KMS-11 (cell line): ENCODE measurements around the gene SCAMP5.

Experiments
- H2AFZ ChIP-seq: fragments of 200-600 bp; sonication (generic); 2 replicates; pipeline ENCODE4 v1.6.1; 2016; ENCODE audit warnings: antibody characterized with exemption, mixed run types, low read depth
- H3K27ac ChIP-seq: fragments of 200-600 bp; sonication (generic); 2 replicates; pipeline ENCODE4 v1.6.1; 2016; ENCODE audit warnings: mild to moderate bottlenecking, mixed run types
- H3K27me3 ChIP-seq: fragments of 200-600 bp; sonication (generic); 2 replicates; pipeline ENCODE4 v1.6.1; 2017; ENCODE audit warnings: mild to moderate bottlenecking, low read depth, mixed run types, moderate library complexity; ENCODE audit not compliant: insufficient read depth
- H3K36me3 ChIP-seq: fragments of 200-600 bp; sonication (generic); 2 replicates; pipeline ENCODE4 v1.6.1; 2017; ENCODE audit warnings: mild to moderate bottlenecking, mixed run types; ENCODE audit not compliant: insufficient read depth
- H3K4me1 ChIP-seq: fragments of 200-600 bp; sonication (generic); 2 replicates; pipeline ENCODE4 v1.6.1; 2016; ENCODE audit warnings: mild to moderate bottlenecking, low read depth, mixed run types; ENCODE audit not compliant: poor library complexity, severe bottlenecking
- H3K4me2 ChIP-seq: fragments of 200-600 bp; sonication (generic); 2 replicates; pipeline ENCODE4 v1.7.0; 2016; ENCODE audit warnings: mild to moderate bottlenecking, mixed run types
- H3K4me3 ChIP-seq: fragments of 200-600 bp; sonication (generic); IDR thresholded peaks from 2 replicates; pipeline ENCODE4 v1.6.1; 2017; ENCODE audit warnings: low read depth, low read length, mixed read lengths; ENCODE audit not compliant: insufficient read depth
- H3K79me2 ChIP-seq: fragments of 200-600 bp; sonication (generic); 2 replicates; pipeline ENCODE4 v1.6.1; 2016; ENCODE audit warnings: low read depth, mixed run types; ENCODE audit not compliant: insufficient read depth
- H3K9ac ChIP-seq: fragments of 200-600 bp; sonication (generic); 2 replicates; pipeline ENCODE4 v1.6.1; 2016; ENCODE audit warnings: mild to moderate bottlenecking, mixed run types
- H4K20me1 ChIP-seq: fragments of 200-600 bp; sonication (generic); 2 replicates; pipeline ENCODE4 v1.6.1; 2016; ENCODE audit warnings: mild to moderate bottlenecking, mixed run types; ENCODE audit not compliant: insufficient read depth
- TF ChIP-seq, protein P1 (sequence below): fragments of 200-600 bp; sonication (generic); conservative IDR thresholded peaks from 2 replicates; pipeline ENCODE4 v1.6.1; 2017; ENCODE audit warnings: low read depth, mild to moderate bottlenecking, antibody characterized with exemption, low read length, moderate library complexity, mixed read lengths

SCAMP5 gene

GRCh38 chr15:75001310-75001709, 5.9 kb downstream of the SCAMP5 start:
- Histone ChIP-seq H3K79me2 (no peaks in the 10 kb centered on the region), H4K20me1 (no peaks in the 10 kb centered on the region), H3K4me2 (no peak overlapping the region), H3K4me3 (no peak overlapping the region), H3K36me3 (no peaks in the 10 kb centered on the region), H3K27ac (no peak overlapping the region), H3K4me1 (peaks cover 18% of the 10 kb centered on the region), H3K27me3 (no peaks in the 10 kb centered on the region), H3K9ac (no peak overlapping the region), H2AFZ (no peak overlapping the region)
- TF ChIP-seq, protein P1, sequence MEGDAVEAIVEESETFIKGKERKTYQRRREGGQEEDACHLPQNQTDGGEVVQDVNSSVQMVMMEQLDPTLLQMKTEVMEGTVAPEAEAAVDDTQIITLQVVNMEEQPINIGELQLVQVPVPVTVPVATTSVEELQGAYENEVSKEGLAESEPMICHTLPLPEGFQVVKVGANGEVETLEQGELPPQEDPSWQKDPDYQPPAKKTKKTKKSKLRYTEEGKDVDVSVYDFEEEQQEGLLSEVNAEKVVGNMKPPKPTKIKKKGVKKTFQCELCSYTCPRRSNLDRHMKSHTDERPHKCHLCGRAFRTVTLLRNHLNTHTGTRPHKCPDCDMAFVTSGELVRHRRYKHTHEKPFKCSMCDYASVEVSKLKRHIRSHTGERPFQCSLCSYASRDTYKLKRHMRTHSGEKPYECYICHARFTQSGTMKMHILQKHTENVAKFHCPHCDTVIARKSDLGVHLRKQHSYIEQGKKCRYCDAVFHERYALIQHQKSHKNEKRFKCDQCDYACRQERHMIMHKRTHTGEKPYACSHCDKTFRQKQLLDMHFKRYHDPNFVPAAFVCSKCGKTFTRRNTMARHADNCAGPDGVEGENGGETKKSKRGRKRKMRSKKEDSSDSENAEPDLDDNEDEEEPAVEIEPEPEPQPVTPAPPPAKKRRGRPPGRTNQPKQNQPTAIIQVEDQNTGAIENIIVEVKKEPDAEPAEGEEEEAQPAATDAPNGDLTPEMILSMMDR = no peak

- TF ChIP-seq, protein P1 = no peak
- Histone ChIP-seq H3K4me3 (no peak overlapping the region), H3K27ac (no peak overlapping the region)
These were observed 7.0 kb downstream of the SCAMP5 start for GRCh38 chr15:75002398-75002797.

DNA sequence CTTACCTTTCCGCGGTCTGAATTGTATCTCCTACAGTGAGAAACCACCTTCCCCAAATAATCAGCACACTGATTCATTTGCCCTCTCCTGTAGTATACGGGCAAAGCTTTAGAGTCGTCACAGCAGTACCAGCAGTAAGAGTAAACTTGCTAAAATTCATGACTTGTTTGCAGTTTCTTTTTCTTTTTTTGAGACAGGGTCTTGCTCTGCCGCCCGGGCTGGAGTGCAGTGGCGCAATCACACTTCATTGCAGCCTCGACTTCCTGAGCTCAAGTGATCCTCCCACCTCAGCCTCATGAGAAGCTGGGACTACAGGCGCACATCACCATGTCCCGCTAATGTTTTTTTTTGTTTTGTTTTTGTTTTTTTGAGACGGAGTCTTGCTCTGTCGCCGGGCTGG, 11.9 kb downstream of the SCAMP5 start:
- H3K79me2 ChIP-seq = no peaks in the 10 kb centered on the region
- H3K27me3 ChIP-seq = no peaks in the 10 kb centered on the region
- peaks cover 52% of the 10 kb centered on the region for H3K4me1 ChIP-seq
- no peak overlapping the region for H2AFZ ChIP-seq
- no peaks in the 10 kb centered on the region for H4K20me1 ChIP-seq
- peak overlapping the region; percentile 78; the same call in 1 of the 2 replicates for H3K27ac ChIP-seq
- no peaks in the 10 kb centered on the region for H3K36me3 ChIP-seq
- TF ChIP-seq, protein P1 = no peak
- H3K4me2 ChIP-seq = no peak overlapping the region; the same call in 1 of the 2 replicates
- H3K4me3 ChIP-seq = no peak overlapping the region
- H3K9ac ChIP-seq = no peak overlapping the region

More at GRCh38 chr15:75002398-75002797, 7.0 kb downstream of the SCAMP5 start:
- Histone ChIP-seq H3K79me2 (no peaks in the 10 kb centered on the region), H3K9ac (no peak overlapping the region), H4K20me1 (no peaks in the 10 kb centered on the region), H3K4me2 (no peak overlapping the region), H3K27me3 (no peaks in the 10 kb centered on the region), H3K36me3 (no peaks in the 10 kb centered on the region), H3K4me1 (peaks cover 23% of the 10 kb centered on the region), H2AFZ (no peak overlapping the region)

GRCh38 chr15:75008221-75008625, 12.9 kb downstream of the SCAMP5 start:
- H3K27me3 ChIP-seq = no peaks in the 10 kb centered on the region
- peak overlapping the region; percentile 97 for H3K4me2 ChIP-seq
- peak overlapping the region; percentile 34; the same call in 1 of the 2 replicates for H3K9ac ChIP-seq
- peaks cover 52% of the 10 kb centered on the region for H3K4me1 ChIP-seq
- H3K36me3 ChIP-seq = no peaks in the 10 kb centered on the region
- H4K20me1 ChIP-seq = no peaks in the 10 kb centered on the region
- H2AFZ ChIP-seq = peak overlapping the region; percentile 35
- TF ChIP-seq, protein P1 = no peak
- H3K4me3 ChIP-seq = no peak overlapping the region
- H3K79me2 ChIP-seq = no peaks in the 10 kb centered on the region
- peak overlapping the region; percentile 78 for H3K27ac ChIP-seq
